Measurements from ENCODE around the gene FSTL3. TPM values are rescaled to one million over a fixed set of nuclear protein-coding genes. Genes with fewer than 3 reads are reported as not detected.

The FSTL3 gene
- total RNA-seq, 1 experiment from 2014 or later, result 6.8 TPM

- Histone ChIP-seq H2AFZ (ENCODE audit: low read length) (no peak overlapping the region), H3K9ac (ENCODE audit: extremely low read depth, insufficient read length, low read length) (no peak overlapping the region), H3K18ac (ENCODE audit: insufficient read length, low read depth, low read length) (no peak overlapping the region), H3K27me3 (ENCODE audit: insufficient read depth, low read length) (no peaks in the 10 kb centered on the region), H3K27ac (ENCODE audit: insufficient read length, low read depth, low read length) (no peak overlapping the region), H3K79me2 (ENCODE audit: insufficient read depth, low read length) (no peaks in the 10 kb centered on the region), H3K56ac (ENCODE audit: insufficient read length, low read depth, low read length) (no peak overlapping the region), H3K4me1 (ENCODE audit: insufficient read depth, low read length) (no peaks in the 10 kb centered on the region), H3K23me2 (ENCODE audit: insufficient read length, low read depth, low read length, poor library complexity, severe bottlenecking) (peaks cover 5% of the 10 kb centered on the region), H3K79me1 (ENCODE audit: insufficient read depth, low read depth, low read length, poor library complexity, severe bottlenecking) (no peaks in the 10 kb centered on the region), H3K4me2 (ENCODE audit: insufficient read depth, insufficient read length, low read length) (no peak overlapping the region), H2BK12ac (ENCODE audit: insufficient read length, low read depth, low read length) (no peak overlapping the region), H3T11ph (ENCODE audit: low read length) (no peak overlapping the region), H3K4ac (ENCODE audit: low read depth, low read length) (no peak overlapping the region), H3K14ac (ENCODE audit: insufficient read depth, low read length) (no peak overlapping the region), H3K9me3 (ENCODE audit: control insufficient read depth, low read depth, low read length) (no peaks in the 10 kb centered on the region), H4K5ac (ENCODE audit: insufficient read length, low read depth, low read length) (no peak overlapping the region), H2BK5ac (ENCODE audit: insufficient read length, low read length) (no peak overlapping the region), H4K20me1 (ENCODE audit: control insufficient read depth, insufficient read depth, insufficient read length) (no peaks in the 10 kb centered on the region), H3K23ac (ENCODE audit: insufficient read length, low read depth, low read length) (no peak overlapping the region), H4K91ac (ENCODE audit: insufficient read length, low read depth, low read length) (no peak overlapping the region), H2BK120ac (ENCODE audit: low read depth, low read length, poor library complexity, severe bottlenecking) (no peak overlapping the region), H2AK5ac (ENCODE audit: insufficient read length, low read length) (no peak overlapping the region), H4K8ac (replicated peaks; ENCODE audit: insufficient read length, low read depth, low read length) (peak overlapping the region; percentile 24), H2BK20ac (ENCODE audit: low read depth, low read length, poor library complexity, severe bottlenecking) (no peak overlapping the region), H2BK15ac (ENCODE audit: low read depth, low read length) (no peak overlapping the region)
- no peak for TF ChIP-seq CTCF (conservative IDR thresholded peaks at IDR 0.05)
- Mint-ChIP-seq H3K36me3 (ENCODE audit: insufficient read depth in 1 of 3, low read depth in 3 of 3) (no peaks in the 10 kb centered on the region), H3K4me1 (peaks cover 2 to 7% of the 10 kb centered on the region in 2 experiments; a peak in 1 of 4 replicates), H3K27me3 (ENCODE audit: low read depth) (peaks cover 14% of the 10 kb centered on the region), H3K27ac (no peak overlapping the region; a peak in 1 of 7 replicates), H3K9me3 (no peaks in the 10 kb centered on the region; a peak in 1 of 5 replicates), H3K4me3 (no peak overlapping the region; a peak in 1 of 5 replicates)
- no peak for DNase-seq
- no CpG with 5 or more reads among the region's 25 CpGs for WGBS (ENCODE audit: extremely low coverage, insufficient read length, low lambda C conversion rate)
Observed at GRCh38 chr19:682678-683320, 6.6 kb downstream of the FSTL3 start.

All from H9 (cell line).